GM12875 (cell line): ENCODE measurements around the gene C22orf39.

Experiments used
- H3K4me3 ChIP-seq: one replicate; pipeline ENCODE4 v1.5.1; 2011; ENCODE audit warnings: low read depth, low read length, control low read depth
- TF ChIP-seq, protein P1 (sequence below): IDR thresholded peaks from 2 replicates; pipeline ENCODE4 v1.5.1; 2011; ENCODE audit warnings: low read depth, mild to moderate bottlenecking, control low read depth, inconsistent platforms, low read length, moderate library complexity, borderline replicate concordance; ENCODE audit not compliant: insufficient read depth

C22orf39 gene

GRCh38 chr22:19466848-19467752 lies 19.6 kb upstream of the C22orf39 start:
- TF ChIP-seq, protein P1, sequence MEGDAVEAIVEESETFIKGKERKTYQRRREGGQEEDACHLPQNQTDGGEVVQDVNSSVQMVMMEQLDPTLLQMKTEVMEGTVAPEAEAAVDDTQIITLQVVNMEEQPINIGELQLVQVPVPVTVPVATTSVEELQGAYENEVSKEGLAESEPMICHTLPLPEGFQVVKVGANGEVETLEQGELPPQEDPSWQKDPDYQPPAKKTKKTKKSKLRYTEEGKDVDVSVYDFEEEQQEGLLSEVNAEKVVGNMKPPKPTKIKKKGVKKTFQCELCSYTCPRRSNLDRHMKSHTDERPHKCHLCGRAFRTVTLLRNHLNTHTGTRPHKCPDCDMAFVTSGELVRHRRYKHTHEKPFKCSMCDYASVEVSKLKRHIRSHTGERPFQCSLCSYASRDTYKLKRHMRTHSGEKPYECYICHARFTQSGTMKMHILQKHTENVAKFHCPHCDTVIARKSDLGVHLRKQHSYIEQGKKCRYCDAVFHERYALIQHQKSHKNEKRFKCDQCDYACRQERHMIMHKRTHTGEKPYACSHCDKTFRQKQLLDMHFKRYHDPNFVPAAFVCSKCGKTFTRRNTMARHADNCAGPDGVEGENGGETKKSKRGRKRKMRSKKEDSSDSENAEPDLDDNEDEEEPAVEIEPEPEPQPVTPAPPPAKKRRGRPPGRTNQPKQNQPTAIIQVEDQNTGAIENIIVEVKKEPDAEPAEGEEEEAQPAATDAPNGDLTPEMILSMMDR: no peak
- H3K4me3 ChIP-seq: no peak overlapping the region

- no peak overlapping the region for H3K4me3 ChIP-seq
- TF ChIP-seq, protein P1: no peak
Measured at GRCh38 chr22:19466126-19466716, 18.7 kb upstream of the C22orf39 start.

DNA sequence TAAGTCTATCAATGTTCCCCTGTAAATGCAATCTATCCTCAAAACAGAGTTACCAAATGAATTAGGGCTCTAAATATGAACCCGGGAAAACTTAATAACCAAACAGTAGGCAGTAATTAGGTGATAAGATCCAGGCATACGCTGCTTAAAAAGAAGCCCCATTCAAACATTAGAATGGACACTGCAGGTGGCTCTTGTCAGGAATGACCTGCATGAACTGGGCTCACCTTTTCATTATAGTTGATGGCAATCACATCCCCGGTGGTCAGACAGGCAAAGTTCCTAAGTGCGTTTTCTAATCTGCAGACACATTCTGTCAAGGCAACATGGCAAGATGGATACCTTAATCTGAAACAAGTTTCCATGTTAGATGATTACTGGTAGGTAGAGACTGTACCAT lies 17.5 kb upstream of the C22orf39 start:
- H3K4me3 ChIP-seq: no peak overlapping the region
- TF ChIP-seq, protein P1: no peak

- H3K4me3 ChIP-seq: no peak overlapping the region
- TF ChIP-seq, protein P1: no peak
Measured at GRCh38 chr22:19464546-19464945, 17.0 kb upstream of the C22orf39 start.

DNA sequence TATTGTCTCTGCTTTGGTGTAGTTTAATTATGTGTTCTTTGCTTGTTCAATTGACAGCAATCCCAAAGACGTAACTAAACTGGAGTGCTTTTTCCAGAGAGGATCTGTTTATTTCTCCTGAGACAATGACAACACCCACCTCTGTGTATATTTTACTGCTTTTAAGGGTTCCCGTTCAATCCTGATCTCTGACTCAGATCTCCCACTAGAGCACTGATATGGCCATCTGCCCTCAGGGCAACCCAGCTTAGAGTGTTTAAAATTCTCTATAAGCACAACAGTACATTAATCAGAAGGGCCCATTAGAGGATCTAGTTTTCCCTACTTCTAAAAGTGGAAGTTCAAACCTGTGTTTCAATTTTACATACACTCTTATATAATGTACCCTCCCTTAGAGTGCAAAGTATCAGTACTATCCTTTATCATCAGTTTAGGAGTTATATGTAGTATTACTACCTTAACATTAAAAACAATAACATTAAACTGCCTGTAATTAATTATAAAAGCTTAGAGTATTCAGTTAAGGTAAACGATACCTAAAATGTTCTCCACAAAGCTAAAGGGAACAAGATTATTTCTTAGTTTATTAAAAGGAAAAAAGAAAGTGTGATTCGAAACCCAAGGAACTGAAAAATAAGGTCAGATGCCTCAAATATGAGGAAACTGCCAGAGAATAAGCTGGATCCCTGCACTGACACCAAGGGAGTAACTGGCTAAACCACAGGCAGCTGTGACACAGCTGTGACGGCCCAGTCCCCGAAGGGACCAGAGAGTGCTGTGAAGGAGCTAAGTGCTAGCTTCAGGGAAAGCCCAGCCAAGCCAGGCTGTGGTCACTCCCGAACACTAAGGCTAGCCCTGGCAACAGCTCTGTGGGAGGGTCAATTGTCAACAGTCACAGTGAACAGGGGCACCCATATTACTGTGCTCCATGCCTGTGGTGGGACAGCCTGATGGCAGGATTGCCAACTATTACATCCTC lies 16.3 kb upstream of the C22orf39 start:
- no peak overlapping the region for H3K4me3 ChIP-seq
- TF ChIP-seq, protein P1: no peak

DNA sequence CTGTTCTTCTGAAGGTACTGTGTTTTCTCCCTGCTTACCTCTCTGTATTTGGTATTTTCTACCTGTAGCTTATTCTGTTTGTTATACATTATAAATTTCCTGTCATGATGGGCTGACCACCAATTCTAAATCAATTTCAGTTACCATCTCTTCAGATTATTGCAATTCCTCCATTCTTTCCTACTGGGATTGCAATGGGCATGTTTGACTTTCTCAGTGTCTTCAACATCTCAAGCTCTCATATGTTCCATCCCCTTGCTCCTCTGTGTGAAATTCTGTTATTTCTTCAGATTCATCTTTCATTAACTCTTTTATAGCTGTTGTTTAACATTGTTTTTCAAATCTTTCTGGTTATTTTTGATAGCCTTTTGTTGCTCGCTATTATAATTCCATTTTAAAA lies 15.5 kb upstream of the C22orf39 start:
- TF ChIP-seq, protein P1: no peak
- H3K4me3 ChIP-seq: no peak overlapping the region
